ENCODE data around the gene LPAR1.

Gene LPAR1

GRCh38 chr9:110975969-110976368 lies 62.3 kb downstream of the LPAR1 start:
- no peak for TF ChIP-seq CTCF (IDR thresholded peaks at IDR 0.05; ENCODE audit: control extremely low read depth, extremely low read depth, low read depth, missing control alignments)
- ChIA-PET POLR2A (no interaction called here), CTCF (interaction anchor here (1.3 to 1.9 kb wide), 2 partner anchors 8 to 9 kb away, joined by 7 to 8 read pairs; no protein-coding TSS in a partner anchor)
- no peak for DNase-seq (ENCODE audit: extremely low spot score)

GRCh38 chr9:110975278-110975677 lies 63.0 kb downstream of the LPAR1 start:
- ChIA-PET CTCF (interaction anchor here (1.9 kb wide), 1 partner anchor 10 kb away, joined by 7 read pairs; no protein-coding TSS in a partner anchor), POLR2A (no interaction called here)
- no peak for DNase-seq (ENCODE audit: extremely low spot score)
- TF ChIP-seq CTCF (IDR thresholded peaks at IDR 0.05; ENCODE audit: control extremely low read depth, extremely low read depth, low read depth, missing control alignments) = no peak

- no peak for TF ChIP-seq CTCF (IDR thresholded peaks at IDR 0.05; ENCODE audit: control extremely low read depth, extremely low read depth, low read depth, missing control alignments)
- no peak for DNase-seq (ENCODE audit: extremely low spot score)
- ChIA-PET POLR2A (no interaction called here), CTCF (interaction anchor here (1.6 kb wide), 1 partner anchor 9 kb away, joined by 5 read pairs; no protein-coding TSS in a partner anchor)
Observed at GRCh38 chr9:110971705-110972104, 66.6 kb downstream of the LPAR1 start.

- POLR2A ChIA-PET = no interaction called here
Observed at GRCh38 chr9:110971234-110971633, 67.0 kb downstream of the LPAR1 start.

GRCh38 chr9:110969971-110970386 lies 68.3 kb downstream of the LPAR1 start:
- POLR2A ChIA-PET = no interaction called here
- no peak for DNase-seq (ENCODE audit: extremely low spot score)
- no peak for TF ChIP-seq CTCF (IDR thresholded peaks at IDR 0.05; ENCODE audit: control extremely low read depth, extremely low read depth, low read depth, missing control alignments)
- CTCF ChIA-PET = no interaction called here

More at GRCh38 chr9:110971234-110971633, 67.0 kb downstream of the LPAR1 start:
- no peak for TF ChIP-seq CTCF (IDR thresholded peaks at IDR 0.05; ENCODE audit: control extremely low read depth, extremely low read depth, low read depth, missing control alignments)
- DNase-seq (ENCODE audit: extremely low spot score) = no peak
- CTCF ChIA-PET = interaction anchor here (1.6 kb wide), 1 partner anchor 9 kb away, joined by 5 read pairs; no protein-coding TSS in a partner anchor

- ChIA-PET POLR2A (no interaction called here), CTCF (interaction anchor here (2.1 kb wide), 1 partner anchor 8 kb away, joined by 8 read pairs; no protein-coding TSS in a partner anchor)
- no peak for TF ChIP-seq CTCF (IDR thresholded peaks at IDR 0.05; ENCODE audit: control extremely low read depth, extremely low read depth, low read depth, missing control alignments)
- DNase-seq (ENCODE audit: extremely low spot score) = no peak
Observed at GRCh38 chr9:110968096-110968495, 70.2 kb downstream of the LPAR1 start.

Measured in GM10248 (cell line).